SK-N-SH (cell line): ENCODE results near the gene LRIT3. TPM values are rescaled to one million over a fixed set of nuclear protein-coding genes. Genes with fewer than 3 reads are reported as not detected.

ENCODE experiments used
- CTCF ChIA-PET: fragments of 300-600, 350-600 bp; formaldehyde crosslinking; extraction: SDS; loops from one replicate; lab custom pipeline; 2021; lab: Yijun Ruan, JAX
- POLR2A ChIA-PET: fragments of 350-600 bp; sonication (Branson Sonifier 250); formaldehyde crosslinking; extraction: SDS; loops from one replicate; lab custom pipeline; 2020; ENCODE audit warnings: antibody characterized with exemption, inconsistent platforms; lab: Yijun Ruan, JAX
- DNase-seq: peaks from one replicate; pipeline ENCODE4 v3.0.0; 2012
- H2AFZ ChIP-seq: fragments of 200-600 bp; sonication (generic); 2 replicates; pipeline ENCODE4 v1.8.1; 2016; ENCODE audit warnings: antibody characterized with exemption, mild to moderate bottlenecking, low read depth
- H3F3A ChIP-seq: fragments of 200-600 bp; sonication (generic); replicated peaks from 2 replicates; pipeline ENCODE3; 2016; ENCODE audit warnings: antibody characterized with exemption, mild to moderate bottlenecking; ENCODE audit not compliant: insufficient read depth
- H3K27ac ChIP-seq, 2 experiments: fragments of 200-500 bp in 1 of 2; fragments of 200-600 bp in 1 of 2; sonication (Bioruptor generic) in 1 of 2; sonication (generic), shearing (Covaris generic) in 1 of 2; 2 replicates each; pipeline versions ENCODE4 v1.5.1 to v1.6.1; 2014 to 2016; ENCODE audit warnings: low read depth in 2 of 2, inconsistent platforms in 1 of 2, low read length in 1 of 2, mild to moderate bottlenecking in 1 of 2, mixed read lengths in 1 of 2
- H3K27me3 ChIP-seq: fragments of 200-600 bp; sonication (generic), shearing (Covaris generic); 2 replicates; pipeline ENCODE4 v1.6.1; 2016; ENCODE audit warnings: mixed run types; ENCODE audit not compliant: insufficient read depth
- H3K36me3 ChIP-seq, 2 experiments: fragments of 200-500 bp in 1 of 2; fragments of 200-600 bp in 1 of 2; sonication (Bioruptor generic) in 1 of 2; sonication (generic) in 1 of 2; replicated peaks in 1 of 2; 2 replicates each; pipeline versions ENCODE3 to v1.5.1; 2014 to 2016; ENCODE audit warnings: low read length in 1 of 2, mild to moderate bottlenecking in 1 of 2; ENCODE audit not compliant: insufficient read depth in 2 of 2, control insufficient read depth in 1 of 2
- H3K4me1 ChIP-seq, 2 experiments: fragments of 200-500 bp in 1 of 2; fragments of 200-600 bp in 1 of 2; sonication (Bioruptor generic) in 1 of 2; sonication (generic), shearing (Covaris generic) in 1 of 2; 2 replicates each; pipeline versions ENCODE4 v1.5.1 to v1.6.1; 2014 to 2016; ENCODE audit warnings: low read depth in 1 of 2, low read length in 1 of 2, mixed run types in 1 of 2; ENCODE audit not compliant: insufficient read depth in 2 of 2, control insufficient read depth in 1 of 2
- H3K4me2 ChIP-seq: fragments of 200-600 bp; sonication (generic), shearing (Covaris generic); 2 replicates; pipeline ENCODE4 v1.6.1; 2017; ENCODE audit warnings: mixed run types
- H3K4me3 ChIP-seq, 2 experiments: fragments of 200-500 bp in 1 of 2; fragments of 200-600 bp in 1 of 2; sonication (Bioruptor generic) in 1 of 2; sonication (generic), shearing (Covaris generic) in 1 of 2; 2 replicates each; pipeline versions ENCODE4 v1.5.1 to v1.8.1; 2014 to 2016; ENCODE audit warnings: low read depth in 2 of 2, inconsistent platforms in 1 of 2, low read length in 1 of 2, mild to moderate bottlenecking in 1 of 2, mixed read lengths in 1 of 2, moderate library complexity in 1 of 2
- H3K79me2 ChIP-seq: fragments of 200-600 bp; sonication (generic); 2 replicates; pipeline ENCODE4 v1.8.1; 2017; ENCODE audit warnings: mild to moderate bottlenecking; ENCODE audit not compliant: insufficient read depth
- H3K9ac ChIP-seq: fragments of 200-600 bp; sonication (generic); 2 replicates; pipeline ENCODE4 v1.6.1; 2017; ENCODE audit warnings: mixed run types
- H3K9me2 ChIP-seq: fragments of 200-600 bp; sonication (generic); 2 replicates; pipeline ENCODE4 v1.6.1; 2017; ENCODE audit warnings: mixed run types
- H3K9me3 ChIP-seq: fragments of 200-600 bp; sonication (generic); 2 replicates; pipeline ENCODE4 v1.6.1; 2017; ENCODE audit warnings: mixed run types, mild to moderate bottlenecking, moderate library complexity
- H4K20me1 ChIP-seq: fragments of 200-600 bp; sonication (generic); 2 replicates; pipeline ENCODE4 v1.6.1; 2017; ENCODE audit warnings: mild to moderate bottlenecking, mixed run types; ENCODE audit not compliant: insufficient read depth
- CHD2 ChIP-seq: fragments of 150-350 bp; IDR thresholded peaks from 2 replicates; pipeline ENCODE4 v1.6.1; 2018; ENCODE audit warnings: low read length; ENCODE audit not compliant: partially characterized antibody
- CTCF ChIP-seq: fragments of 200-600 bp; sonication (generic); IDR thresholded peaks from 2 replicates; pipeline ENCODE4 v1.6.1; 2017; ENCODE audit warnings: antibody characterized with exemption, mild to moderate bottlenecking, moderate library complexity
- ELF1 ChIP-seq: IDR thresholded peaks from 2 replicates; pipeline ENCODE4 v1.4.0; 2012
- EZH2phosphoT487 ChIP-seq: fragments of 200-600 bp; sonication (generic); IDR thresholded peaks from 2 replicates; pipeline ENCODE4 v1.6.1; 2017; ENCODE audit warnings: low read depth, mixed run types, mild to moderate bottlenecking, antibody characterized with exemption, moderate library complexity, borderline replicate concordance
- FOXJ3 ChIP-seq: sonication (generic); formaldehyde crosslinking; IDR thresholded peaks from 2 replicates; pipeline ENCODE4 v1.5.1; 2020; ENCODE audit warnings: mild to moderate bottlenecking, missing genetic modification reagents
- FOXM1 ChIP-seq: IDR thresholded peaks from 2 replicates; pipeline ENCODE4 v1.4.0; 2012; ENCODE audit warnings: low read depth, mild to moderate bottlenecking
- GABPA ChIP-seq: IDR thresholded peaks from 2 replicates; pipeline ENCODE4 v1.4.0; 2012; ENCODE audit warnings: low read depth, mild to moderate bottlenecking
- GATA2 ChIP-seq: sonication (generic); formaldehyde crosslinking; IDR thresholded peaks from 2 replicates; pipeline ENCODE4 v1.5.0; 2020; ENCODE audit warnings: mild to moderate bottlenecking, missing genetic modification reagents
- JUND ChIP-seq: IDR thresholded peaks from 2 replicates; pipeline ENCODE4 v1.4.0; 2012
- MAX ChIP-seq: IDR thresholded peaks from 2 replicates; pipeline ENCODE4 v1.4.0; 2012; ENCODE audit warnings: low read depth
- MXI1 ChIP-seq: IDR thresholded peaks from 2 replicates; pipeline ENCODE4 v1.6.1; 2012; ENCODE audit warnings: mild to moderate bottlenecking, low read depth, low read length, improper control_type of control experiment
- NFIC ChIP-seq: IDR thresholded peaks from 2 replicates; pipeline ENCODE4 v1.4.0; 2012; ENCODE audit warnings: borderline replicate concordance
- PBX3 ChIP-seq: IDR thresholded peaks from 2 replicates; pipeline ENCODE4; 2012
- POLR2AphosphoS5 ChIP-seq: IDR thresholded peaks from 2 replicates; pipeline ENCODE4 v1.6.1; 2012; ENCODE audit warnings: low read depth, low read length
- RAD21 ChIP-seq: IDR thresholded peaks from 2 replicates; pipeline ENCODE4 v1.6.1; 2012; ENCODE audit warnings: mild to moderate bottlenecking, low read length
- RCOR1 ChIP-seq: fragments of 150-350 bp; IDR thresholded peaks from 2 replicates; pipeline ENCODE4 v1.6.1; 2017; ENCODE audit warnings: antibody characterized with exemption, low read length
- SMC3 ChIP-seq: IDR thresholded peaks from 2 replicates; pipeline ENCODE4 v1.6.1; 2012; ENCODE audit warnings: low read depth, low read length, improper control_type of control experiment
- TEAD4 ChIP-seq: IDR thresholded peaks from 2 replicates; pipeline ENCODE4 v1.4.0; 2012; ENCODE audit warnings: mild to moderate bottlenecking, borderline replicate concordance; ENCODE audit not compliant: insufficient read depth
- USF2 ChIP-seq: fragments of 150-350 bp; IDR thresholded peaks from 2 replicates; pipeline ENCODE4 v1.6.1; 2017; ENCODE audit warnings: antibody characterized with exemption, low read length, low read depth, borderline replicate concordance
- ZBTB33 ChIP-seq: IDR thresholded peaks from 2 replicates; pipeline ENCODE4 v1.4.0; 2012; ENCODE audit warnings: low read depth, borderline replicate concordance
- WGBS: methylation state at CpG from one replicate; pipeline ENCODE4 v1.1.6; 2017; ENCODE audit warnings: low lambda C conversion rate; 5-methylcytosine and 5-hydroxymethylcytosine counted together
- polyA plus RNA-seq, 3 experiments: library from polyadenylated mRNA; depleted of rRNA; stranded (reverse); fragments of >200 nt; gene quantifications; 2 replicates each; pipeline ENCODE4 v1.2.3, GENCODE V29; 2012

The LRIT3 gene
- polyA plus RNA-seq, 1 of the 3 experiments (the other 2 are of a cell fraction), result not detected

- WGBS, result 18% methylated on average over 5 of the region's 5 CpGs
- Histone ChIP-seq H3K4me1 (no peaks in the 10 kb centered on the region), H2AFZ (no peak overlapping the region), H4K20me1 (no peaks in the 10 kb centered on the region), H3K27me3 (no peaks in the 10 kb centered on the region), H3K9me3 (no peaks in the 10 kb centered on the region), H3K79me2 (no peaks in the 10 kb centered on the region), H3K4me3 (no peak overlapping the region), H3F3A (no peaks in the 10 kb centered on the region), H3K9ac (no peak overlapping the region), H3K36me3 (no peaks in the 10 kb centered on the region), H3K4me2 (no peak overlapping the region), H3K9me2 (no peaks in the 10 kb centered on the region), H3K27ac (no peak overlapping the region)
- no peak for TF ChIP-seq NFIC
- no peak for TF ChIP-seq RAD21
- no peak for TF ChIP-seq EZH2phosphoT487
- TF ChIP-seq POLR2AphosphoS5, result no peak
- no peak for TF ChIP-seq JUND
- TF ChIP-seq CTCF, result no peak
- TF ChIP-seq CHD2, result no peak
- no peak for TF ChIP-seq FOXM1
- TF ChIP-seq GATA2 (CRISPR knock-in tag), result no peak
- TF ChIP-seq MXI1, result no peak
- no peak for TF ChIP-seq GABPA
- no peak for TF ChIP-seq ELF1
- TF ChIP-seq MAX, result no peak
- TF ChIP-seq SMC3, result no peak
- no peak for TF ChIP-seq RCOR1
- TF ChIP-seq PBX3, result no peak
- no peak for TF ChIP-seq ZBTB33
- no peak for TF ChIP-seq USF2
- TF ChIP-seq TEAD4, result no peak
- no peak for TF ChIP-seq FOXJ3 (CRISPR knock-in tag)
- POLR2A ChIA-PET, result no interaction called here
- CTCF ChIA-PET, result no interaction called here
- no peak for DNase-seq
Observed at GRCh38 chr4:109870061-109870460, 22.2 kb downstream of the LRIT3 start.
